ENCODE results near the gene AFP.
"Not testable (repeated sequence)": the region's sequence is repeated elsewhere in the genome, so short reads cannot be mapped to it uniquely, and the experiment has no call there.

AFP gene

DNA sequence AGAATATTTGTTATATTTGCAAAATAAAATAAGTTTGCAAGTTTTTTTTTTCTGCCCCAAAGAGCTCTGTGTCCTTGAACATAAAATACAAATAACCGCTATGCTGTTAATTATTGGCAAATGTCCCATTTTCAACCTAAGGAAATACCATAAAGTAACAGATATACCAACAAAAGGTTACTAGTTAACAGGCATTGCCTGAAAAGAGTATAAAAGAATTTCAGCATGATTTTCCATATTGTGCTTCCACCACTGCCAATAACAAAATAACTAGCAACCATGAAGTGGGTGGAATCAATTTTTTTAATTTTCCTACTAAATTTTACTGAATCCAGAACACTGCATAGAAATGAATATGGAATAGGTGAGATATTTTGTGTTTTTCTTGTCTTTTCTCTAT, at the start of gene AFP:
AFP (plus strand) TSS at position 238 of the 400 bp plus-strand sequence; CDS start at position 280, 42 bp downstream.
- in situ Hi-C loops (cut with MboI; ENCODE audit: low sequenced_read_pairs) = no loop called here

GRCh38 chr4:73387552-73387951, 48.5 kb upstream of the AFP start:
- in situ Hi-C loops (cut with MboI; ENCODE audit: low sequenced_read_pairs) = no loop called here

- in situ Hi-C loops (cut with MboI; ENCODE audit: low sequenced_read_pairs) = no loop called here
Measured at GRCh38 chr4:73388887-73389286, 47.1 kb upstream of the AFP start.

GRCh38 chr4:73389663-73390062, 46.4 kb upstream of the AFP start:
- in situ Hi-C loops (cut with MboI; ENCODE audit: low sequenced_read_pairs) = not testable (repeated sequence)

DNA sequence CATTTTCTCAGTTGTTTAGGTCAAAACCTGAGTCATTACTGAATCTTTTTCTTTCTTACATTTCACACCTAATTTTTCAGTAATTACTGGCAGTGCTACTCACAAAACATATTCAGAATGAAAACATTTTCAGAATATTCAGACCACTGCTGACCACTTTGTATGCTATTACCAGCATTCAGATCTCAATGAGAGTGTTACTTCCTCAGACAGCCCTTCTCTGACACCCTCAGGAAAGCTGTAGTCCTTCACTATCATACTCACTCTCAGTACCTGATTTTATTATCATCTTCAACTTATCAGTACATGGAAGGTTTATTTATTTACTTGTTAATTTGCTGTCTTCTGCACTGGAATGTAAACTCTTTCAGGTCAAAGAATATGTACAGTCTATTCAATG, 44.2 kb upstream of the AFP start:
- in situ Hi-C loops (cut with MboI; ENCODE audit: low sequenced_read_pairs) = no loop called here

DNA sequence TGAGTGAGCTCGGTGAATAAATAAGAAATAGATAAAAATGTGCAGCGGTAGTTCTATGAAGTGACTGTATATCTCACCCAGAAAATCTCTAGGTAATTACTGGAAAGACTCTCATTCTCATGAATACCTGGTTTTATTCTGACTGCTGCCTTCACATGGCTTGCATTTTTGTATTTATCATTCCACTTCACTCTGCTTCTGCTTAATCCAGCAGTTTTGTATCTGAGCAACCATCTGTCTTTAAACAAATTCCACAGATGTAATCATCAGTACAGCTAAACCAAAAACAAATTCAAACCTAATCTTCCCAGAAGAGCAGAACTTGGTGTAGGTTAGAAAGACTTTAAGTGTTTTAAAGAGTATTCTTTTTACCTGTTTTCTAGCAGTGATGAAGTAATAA, 43.1 kb upstream of the AFP start:
- in situ Hi-C loops (cut with MboI; ENCODE audit: low sequenced_read_pairs) = no loop called here

DNA sequence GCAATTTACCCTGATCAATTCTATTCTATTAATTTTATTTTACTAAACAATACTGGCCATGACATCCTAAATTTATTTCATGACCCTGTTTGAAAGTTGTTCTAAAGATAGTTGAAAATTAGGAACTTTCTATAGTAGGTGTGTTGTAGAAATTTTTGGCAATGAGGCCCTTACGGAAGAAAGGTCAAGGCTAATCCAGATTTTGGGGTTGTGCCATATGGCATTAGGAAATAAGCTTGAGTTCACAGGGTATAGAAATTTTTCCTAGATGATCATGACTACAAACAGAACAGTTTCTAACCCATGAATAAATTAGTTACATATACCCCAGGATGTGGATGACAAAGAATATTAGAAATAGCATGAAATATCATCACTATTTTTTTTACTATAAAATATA, 39.7 kb upstream of the AFP start:
- in situ Hi-C loops (cut with MboI; ENCODE audit: low sequenced_read_pairs) = no loop called here

DNA sequence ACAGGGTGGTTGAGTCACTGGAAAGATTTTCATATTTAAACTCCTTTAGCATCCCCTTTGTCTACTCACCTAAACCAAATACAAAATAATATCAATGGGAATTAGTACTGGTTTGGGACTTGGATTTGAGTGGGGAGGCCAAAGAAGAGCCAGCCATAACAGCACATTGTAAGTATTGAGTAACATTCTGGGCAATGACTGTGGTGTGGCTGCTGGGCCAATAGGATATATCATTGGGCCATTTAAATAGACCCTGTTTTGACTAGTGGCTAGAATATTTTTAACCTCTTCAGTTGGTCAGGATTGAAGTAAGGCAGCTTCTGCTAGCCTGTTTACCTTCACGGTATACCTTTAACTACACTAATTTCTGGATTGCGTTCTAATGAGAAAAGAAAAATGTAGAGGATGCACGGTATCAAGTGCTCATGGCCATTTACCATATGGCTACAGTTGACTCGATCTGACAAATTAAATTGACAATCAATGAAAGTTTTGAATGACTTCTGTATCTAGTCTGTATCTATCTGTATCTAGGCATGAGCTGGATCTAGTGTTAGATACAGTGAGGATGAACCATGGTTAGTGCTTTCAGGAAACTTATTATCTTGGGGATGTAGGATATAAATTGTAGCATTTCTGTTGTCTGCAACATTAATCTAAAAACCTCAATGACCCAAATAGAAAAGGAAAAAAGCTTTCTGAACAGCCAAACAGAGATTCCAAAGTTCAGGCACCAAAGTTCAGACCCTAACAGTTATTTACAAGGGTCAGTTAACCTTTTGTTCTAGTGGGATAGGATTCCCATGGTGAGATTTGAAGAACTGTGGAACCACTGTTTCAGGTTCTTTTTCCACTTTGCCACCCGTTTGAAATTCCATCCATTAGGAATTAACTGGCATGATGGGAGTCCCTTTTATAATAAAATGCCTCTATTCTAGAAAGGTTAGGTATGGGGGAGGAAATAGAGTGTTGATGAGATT, 38.7 kb upstream of the AFP start:
- in situ Hi-C loops (cut with MboI; ENCODE audit: low sequenced_read_pairs) = no loop called here

DNA sequence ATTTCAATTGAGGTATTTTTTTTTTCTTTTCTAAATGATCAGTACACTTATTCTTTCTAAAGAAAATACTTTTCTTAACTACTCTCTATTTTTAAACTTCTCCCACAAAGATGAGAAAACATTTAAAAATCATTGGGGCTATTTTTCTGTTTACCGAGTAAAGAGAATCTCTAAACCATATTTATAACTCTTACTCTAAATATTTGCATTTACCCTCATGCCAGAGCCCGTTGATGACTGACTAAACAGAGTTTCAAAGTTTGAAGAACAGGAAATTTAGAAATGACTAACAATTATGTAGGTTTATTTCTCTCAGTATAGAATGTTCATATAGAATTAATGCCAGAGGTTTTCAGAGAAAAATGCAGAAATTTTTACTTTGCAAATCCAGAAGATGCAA, 34.6 kb upstream of the AFP start:
- in situ Hi-C loops (cut with MboI; ENCODE audit: low sequenced_read_pairs) = no loop called here

DNA sequence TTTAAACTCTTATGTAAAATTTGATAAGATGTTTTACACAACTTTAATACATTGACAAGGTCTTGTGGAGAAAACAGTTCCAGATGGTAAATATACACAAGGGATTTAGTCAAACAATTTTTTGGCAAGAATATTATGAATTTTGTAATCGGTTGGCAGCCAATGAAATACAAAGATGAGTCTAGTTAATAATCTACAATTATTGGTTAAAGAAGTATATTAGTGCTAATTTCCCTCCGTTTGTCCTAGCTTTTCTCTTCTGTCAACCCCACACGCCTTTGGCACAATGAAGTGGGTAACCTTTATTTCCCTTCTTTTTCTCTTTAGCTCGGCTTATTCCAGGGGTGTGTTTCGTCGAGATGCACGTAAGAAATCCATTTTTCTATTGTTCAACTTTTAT, 32.0 kb upstream of the AFP start, which contains the start of gene ALB:
ALB (plus strand) TSS at position 246 of the 400 bp plus-strand sequence; CDS start at position 287, 41 bp downstream.
- in situ Hi-C loops (cut with MboI; ENCODE audit: low sequenced_read_pairs) = no loop called here

GRCh38 chr4:73404457-73404856, 31.6 kb upstream of the AFP start:
- in situ Hi-C loops (cut with MboI; ENCODE audit: low sequenced_read_pairs) = no loop called here

- in situ Hi-C loops (cut with MboI; ENCODE audit: low sequenced_read_pairs) = no loop called here
Measured at GRCh38 chr4:73405138-73405537, 30.9 kb upstream of the AFP start.

- in situ Hi-C loops (cut with MboI; ENCODE audit: low sequenced_read_pairs) = no loop called here
Measured at GRCh38 chr4:73406548-73406875, 29.5 kb upstream of the AFP start.

DNA sequence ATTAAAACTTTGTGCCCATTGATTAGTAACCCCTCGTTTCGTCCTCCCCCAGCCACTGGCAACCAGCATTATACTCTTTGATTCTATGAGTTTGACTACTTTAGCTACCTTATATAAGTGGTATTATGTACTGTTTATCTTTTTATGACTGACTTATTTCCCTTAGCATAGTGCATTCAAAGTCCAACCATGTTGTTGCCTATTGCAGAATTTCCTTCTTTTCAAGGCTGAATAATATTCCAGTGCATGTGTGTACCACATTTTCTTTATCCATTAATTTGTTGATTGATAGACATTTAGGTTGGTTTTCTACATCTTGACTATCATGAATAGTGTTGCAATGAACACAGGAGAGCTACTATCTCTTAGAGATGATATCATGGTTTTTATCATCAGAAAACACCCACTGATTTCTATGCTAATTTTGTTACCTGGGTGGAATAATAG, 28.8 kb upstream of the AFP start:
- in situ Hi-C loops (cut with MboI; ENCODE audit: low sequenced_read_pairs) = no loop called here

DNA sequence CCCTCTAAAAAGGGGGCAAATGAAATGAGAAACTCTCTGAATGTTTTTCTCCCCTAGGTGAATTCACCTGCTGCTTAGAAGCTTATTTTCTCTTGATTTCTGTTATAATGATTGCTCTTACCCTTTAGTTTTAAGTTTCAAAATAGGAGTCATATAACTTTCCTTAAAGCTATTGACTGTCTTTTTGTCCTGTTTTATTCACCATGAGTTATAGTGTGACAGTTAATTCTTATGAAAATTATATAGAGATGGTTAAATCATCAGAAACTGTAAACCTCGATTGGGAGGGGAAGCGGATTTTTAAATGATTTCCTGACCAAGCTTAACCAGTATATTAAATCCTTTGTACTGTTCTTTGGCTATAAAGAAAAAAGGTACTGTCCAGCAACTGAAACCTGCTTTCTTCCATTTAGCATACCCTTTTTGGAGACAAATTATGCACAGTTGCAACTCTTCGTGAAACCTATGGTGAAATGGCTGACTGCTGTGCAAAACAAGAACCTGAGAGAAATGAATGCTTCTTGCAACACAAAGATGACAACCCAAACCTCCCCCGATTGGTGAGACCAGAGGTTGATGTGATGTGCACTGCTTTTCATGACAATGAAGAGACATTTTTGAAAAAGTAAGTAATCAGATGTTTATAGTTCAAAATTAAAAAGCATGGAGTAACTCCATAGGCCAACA, 27.7 kb upstream of the AFP start:
- in situ Hi-C loops (cut with MboI; ENCODE audit: low sequenced_read_pairs) = no loop called here

GRCh38 chr4:73409012-73409862, 26.8 kb upstream of the AFP start:
- in situ Hi-C loops (cut with MboI; ENCODE audit: low sequenced_read_pairs) = no loop called here

DNA sequence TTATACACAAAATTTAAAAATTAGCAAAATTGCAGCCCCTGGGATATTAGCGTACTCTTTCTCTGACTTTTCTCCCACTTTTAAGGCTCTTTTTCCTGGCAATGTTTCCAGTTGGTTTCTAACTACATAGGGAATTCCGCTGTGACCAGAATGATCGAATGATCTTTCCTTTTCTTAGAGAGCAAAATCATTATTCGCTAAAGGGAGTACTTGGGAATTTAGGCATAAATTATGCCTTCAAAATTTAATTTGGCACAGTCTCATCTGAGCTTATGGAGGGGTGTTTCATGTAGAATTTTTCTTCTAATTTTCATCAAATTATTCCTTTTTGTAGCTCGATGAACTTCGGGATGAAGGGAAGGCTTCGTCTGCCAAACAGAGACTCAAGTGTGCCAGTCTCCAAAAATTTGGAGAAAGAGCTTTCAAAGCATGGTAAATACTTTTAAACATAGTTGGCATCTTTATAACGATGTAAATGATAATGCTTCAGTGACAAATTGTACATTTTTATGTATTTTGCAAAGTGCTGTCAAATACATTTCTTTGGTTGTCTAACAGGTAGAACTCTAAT, 26.0 kb upstream of the AFP start:
- in situ Hi-C loops (cut with MboI; ENCODE audit: low sequenced_read_pairs) = no loop called here

GRCh38 chr4:73410916-73411730, 24.9 kb upstream of the AFP start:
- in situ Hi-C loops (cut with MboI; ENCODE audit: low sequenced_read_pairs) = no loop called here

- in situ Hi-C loops (cut with MboI; ENCODE audit: low sequenced_read_pairs) = no loop called here
Measured at GRCh38 chr4:73411731-73412414, 24.1 kb upstream of the AFP start.

All from HL-60/S4 treated with phorbol 12-myristate 13-acetate at 8.2 ng/mL for 4 days and 3 days (cell line).